ENCODE measurements around the gene HAO1.

Gene HAO1

GRCh38 chr20:7977709-7978108, 37.5 kb upstream of the HAO1 start:
- Histone ChIP-seq H3K79me2 (ENCODE audit: insufficient read depth, low read length) (no peaks in the 10 kb centered on the region), H3K36me3 (ENCODE audit: insufficient read depth, low read length) (peaks cover 44% of the 10 kb centered on the region), H3K4me3 (ENCODE audit: low read depth, low read length, poor library complexity, severe bottlenecking) (no peak overlapping the region), H3K9me2 (ENCODE audit: low read depth, low read length) (no peaks in the 10 kb centered on the region), H3F3A (ENCODE audit: insufficient read depth, low read length) (no peaks in the 10 kb centered on the region), H4K20me1 (ENCODE audit: insufficient read depth, low read length) (no peaks in the 10 kb centered on the region), H2AFZ (ENCODE audit: low read length) (no peak overlapping the region), H3K27me3 (ENCODE audit: insufficient read depth, low read length) (no peaks in the 10 kb centered on the region), H3K9ac (ENCODE audit: low read length) (no peak overlapping the region), H3K4me2 (ENCODE audit: low read length) (no peak overlapping the region), H3K27ac (ENCODE audit: low read depth, low read length, poor library complexity, severe bottlenecking) (no peak overlapping the region), H3K4me1 (ENCODE audit: insufficient read depth, low read length, severe bottlenecking) (no peaks in the 10 kb centered on the region), H3K9me3 (ENCODE audit: low read length) (no peaks in the 10 kb centered on the region)
- TF ChIP-seq CTCF (IDR thresholded peaks at IDR 0.05; ENCODE audit: low read length) (no peak), EZH2 (IDR thresholded peaks at IDR 0.05; ENCODE audit: borderline replicate concordance, low read length) (no peak)

- no peak overlapping the region for H3K9ac ChIP-seq (ENCODE audit: low read length)
Measured at GRCh38 chr20:7975851-7976414, 35.7 kb upstream of the HAO1 start.

GRCh38 chr20:7974785-7975435, 34.7 kb upstream of the HAO1 start:
- Histone ChIP-seq H3K9me3 (ENCODE audit: low read length) (no peaks in the 10 kb centered on the region), H3K79me2 (ENCODE audit: insufficient read depth, low read length) (no peaks in the 10 kb centered on the region), H3K4me1 (ENCODE audit: insufficient read depth, low read length, severe bottlenecking) (no peaks in the 10 kb centered on the region), H4K20me1 (ENCODE audit: insufficient read depth, low read length) (no peaks in the 10 kb centered on the region), H3K4me2 (ENCODE audit: low read length) (no peak overlapping the region), H3K27ac (ENCODE audit: low read depth, low read length, poor library complexity, severe bottlenecking) (no peak overlapping the region), H3K36me3 (ENCODE audit: insufficient read depth, low read length) (peaks cover 18% of the 10 kb centered on the region; the same call in 1 of the 2 replicates), H3K27me3 (ENCODE audit: insufficient read depth, low read length) (no peaks in the 10 kb centered on the region), H3K9ac (ENCODE audit: low read length) (no peak overlapping the region), H3K9me2 (ENCODE audit: low read depth, low read length) (no peaks in the 10 kb centered on the region), H2AFZ (ENCODE audit: low read length) (no peak overlapping the region), H3F3A (ENCODE audit: insufficient read depth, low read length) (no peaks in the 10 kb centered on the region), H3K4me3 (ENCODE audit: low read depth, low read length, poor library complexity, severe bottlenecking) (no peak overlapping the region)
- TF ChIP-seq EZH2 (IDR thresholded peaks at IDR 0.05; ENCODE audit: borderline replicate concordance, low read length) (no peak), CTCF (IDR thresholded peaks at IDR 0.05; ENCODE audit: low read length) (no peak)

More at GRCh38 chr20:7975851-7976414, 35.7 kb upstream of the HAO1 start:
- no peaks in the 10 kb centered on the region for H3K4me1 ChIP-seq (ENCODE audit: insufficient read depth, low read length, severe bottlenecking)
- no peaks in the 10 kb centered on the region for H3K9me2 ChIP-seq (ENCODE audit: low read depth, low read length)
- no peaks in the 10 kb centered on the region for H4K20me1 ChIP-seq (ENCODE audit: insufficient read depth, low read length)
- H2AFZ ChIP-seq (ENCODE audit: low read length): no peak overlapping the region
- no peaks in the 10 kb centered on the region for H3K9me3 ChIP-seq (ENCODE audit: low read length)
- H3F3A ChIP-seq (ENCODE audit: insufficient read depth, low read length): no peaks in the 10 kb centered on the region
- H3K79me2 ChIP-seq (ENCODE audit: insufficient read depth, low read length): no peaks in the 10 kb centered on the region
- no peak overlapping the region for H3K4me3 ChIP-seq (ENCODE audit: low read depth, low read length, poor library complexity, severe bottlenecking)
- H3K27me3 ChIP-seq (ENCODE audit: insufficient read depth, low read length): no peaks in the 10 kb centered on the region
- H3K36me3 ChIP-seq (ENCODE audit: insufficient read depth, low read length): peaks cover 27% of the 10 kb centered on the region; the same call in 1 of the 2 replicates
- H3K27ac ChIP-seq (ENCODE audit: low read depth, low read length, poor library complexity, severe bottlenecking): no peak overlapping the region
- H3K4me2 ChIP-seq (ENCODE audit: low read length): no peak overlapping the region
- TF ChIP-seq EZH2 (IDR thresholded peaks at IDR 0.05; ENCODE audit: borderline replicate concordance, low read length) (no peak), CTCF (IDR thresholded peaks at IDR 0.05; ENCODE audit: low read length) (no peak)

Measured in OCI-LY1 (cell line).